MM.1S (cell line): ENCODE measurements around the gene ZMYM3.
"Not testable (repeated sequence)": the region's sequence is repeated elsewhere in the genome, so short reads cannot be mapped to it uniquely, and the experiment has no call there.

Experiments
- DNase-seq: peaks from one replicate; pipeline ENCODE4 v3.0.0-alpha.2; 2015
- H2AFZ ChIP-seq: fragments of 300-600 bp; sonication (generic); 2 replicates; pipeline ENCODE4 v1.6.0; 2016; ENCODE audit warnings: antibody characterized with exemption, low read length
- H3F3A ChIP-seq: fragments of 300-600 bp; sonication (generic); 2 replicates; pipeline ENCODE4 v1.6.1; 2016; ENCODE audit warnings: mild to moderate bottlenecking, antibody characterized with exemption, low read length, moderate library complexity, mixed read lengths; ENCODE audit not compliant: insufficient read depth
- H3K27ac ChIP-seq: fragments of 300-600 bp; sonication (generic); 2 replicates; pipeline ENCODE4 v1.5.1; 2016; ENCODE audit warnings: mild to moderate bottlenecking, low read length
- H3K27me3 ChIP-seq: fragments of 300-600 bp; sonication (generic); replicated peaks from 2 replicates; pipeline ENCODE4 v1.6.0; 2016; ENCODE audit warnings: low read length; ENCODE audit not compliant: insufficient read depth
- H3K36me3 ChIP-seq: fragments of 300-600 bp; sonication (generic); replicated peaks from 2 replicates; pipeline ENCODE4 v1.6.1; 2016; ENCODE audit warnings: mild to moderate bottlenecking, low read length, mixed read lengths; ENCODE audit not compliant: insufficient read depth
- H3K4me1 ChIP-seq: fragments of 300-600 bp; sonication (generic); 2 replicates; pipeline ENCODE4 v1.6.1; 2016; ENCODE audit warnings: low read length, mixed read lengths
- H3K4me2 ChIP-seq: fragments of 300-600 bp; sonication (generic); 2 replicates; pipeline ENCODE4 v1.6.0; 2016; ENCODE audit warnings: low read depth, low read length
- H3K4me3 ChIP-seq: fragments of 300-600 bp; sonication (generic); 2 replicates; pipeline ENCODE4 v1.5.1; 2016; ENCODE audit warnings: low read length, mixed read lengths
- H3K79me2 ChIP-seq: fragments of 300-600 bp; sonication (generic); 2 replicates; pipeline ENCODE4 v1.6.1; 2016; ENCODE audit warnings: mixed run types, low read length, mixed read lengths
- H3K9ac ChIP-seq: fragments of 300-600 bp; sonication (generic); 2 replicates; pipeline ENCODE4 v1.6.1; 2016; ENCODE audit warnings: low read length, mixed read lengths
- H3K9me2 ChIP-seq: fragments of 300-600 bp; sonication (generic); replicated peaks from 2 replicates; pipeline ENCODE4 v1.6.1; 2016; ENCODE audit warnings: mild to moderate bottlenecking, low read length, mixed read lengths; ENCODE audit not compliant: insufficient read depth
- H3K9me3 ChIP-seq: fragments of 300-600 bp; sonication (generic); replicated peaks from 2 replicates; pipeline ENCODE4 v1.6.1; 2016; ENCODE audit warnings: mild to moderate bottlenecking, low read length, mixed read lengths; ENCODE audit not compliant: insufficient read depth
- H4K20me1 ChIP-seq: fragments of 300-600 bp; sonication (generic); 2 replicates; pipeline ENCODE4 v1.6.1; 2016; ENCODE audit warnings: mild to moderate bottlenecking, low read length, moderate library complexity, mixed read lengths; ENCODE audit not compliant: insufficient read depth
- CTCF ChIP-seq: fragments of 300-600 bp; sonication (generic); IDR thresholded peaks from 2 replicates; pipeline ENCODE4 v1.5.1; 2016; ENCODE audit warnings: antibody characterized with exemption, low read length, mixed read lengths
- EZH2 ChIP-seq: fragments of 300-600 bp; sonication (generic); optimal IDR thresholded peaks from 2 replicates; pipeline ENCODE3; 2017; ENCODE audit warnings: low read depth, mild to moderate bottlenecking, antibody characterized with exemption, low read length, mixed read lengths
- EZH2phosphoT487 ChIP-seq: fragments of 300-600 bp; sonication (generic); IDR thresholded peaks from 2 replicates; pipeline ENCODE4 v1.6.1; 2018; ENCODE audit warnings: antibody characterized with exemption, low read length

The ZMYM3 gene

GRCh38 chrX:71300064-71300463, 46.1 kb upstream of the ZMYM3 start:
- not testable (repeated sequence) for H3K79me2 ChIP-seq, H3K4me2 ChIP-seq, H3K9me3 ChIP-seq, H3K27me3 ChIP-seq, H2AFZ ChIP-seq, H3F3A ChIP-seq, H3K9ac ChIP-seq, H3K36me3 ChIP-seq, DNase-seq, H3K9me2 ChIP-seq, H4K20me1 ChIP-seq, H3K4me3 ChIP-seq, H3K27ac ChIP-seq, H3K4me1 ChIP-seq

GRCh38 chrX:71298119-71298518, 44.2 kb upstream of the ZMYM3 start:
- no peak for DNase-seq
- H2AFZ ChIP-seq, result no peak overlapping the region
- no peaks in the 10 kb centered on the region for H3K9me2 ChIP-seq
- TF ChIP-seq EZH2phosphoT487, result no peak
- TF ChIP-seq EZH2, result no peak
- TF ChIP-seq CTCF, result no peak
- no peak overlapping the region for H3K9ac ChIP-seq
- no peak overlapping the region for H3K4me3 ChIP-seq
- no peaks in the 10 kb centered on the region for H3K9me3 ChIP-seq
- no peak overlapping the region for H3K4me2 ChIP-seq
- peaks cover 6% of the 10 kb centered on the region; the same call in 1 of the 2 replicates for H3K36me3 ChIP-seq
- H4K20me1 ChIP-seq, result no peaks in the 10 kb centered on the region
- no peak overlapping the region for H3K27ac ChIP-seq
- H3K27me3 ChIP-seq, result no peaks in the 10 kb centered on the region
- H3K4me1 ChIP-seq, result no peaks in the 10 kb centered on the region
- H3K79me2 ChIP-seq, result peaks cover 6% of the 10 kb centered on the region; the same call in 1 of the 2 replicates
- H3F3A ChIP-seq, result peaks cover 4% of the 10 kb centered on the region; the same call in 1 of the 2 replicates

- no peak overlapping the region for H3K4me2 ChIP-seq
- TF ChIP-seq EZH2 (no peak), EZH2phosphoT487 (no peak), CTCF (no peak)
- no peaks in the 10 kb centered on the region for H3K27me3 ChIP-seq
- no peak for DNase-seq
- H3K4me1 ChIP-seq, result no peaks in the 10 kb centered on the region
- H3K9me2 ChIP-seq, result no peaks in the 10 kb centered on the region
- H3K9ac ChIP-seq, result no peak overlapping the region
- no peaks in the 10 kb centered on the region for H3K9me3 ChIP-seq
- no peaks in the 10 kb centered on the region for H4K20me1 ChIP-seq
- H3K36me3 ChIP-seq, result peaks cover 6% of the 10 kb centered on the region; the same call in 1 of the 2 replicates
- peaks cover 16% of the 10 kb centered on the region; the same call in 1 of the 2 replicates for H3K79me2 ChIP-seq
- H2AFZ ChIP-seq, result no peak overlapping the region
- peaks cover 4% of the 10 kb centered on the region; the same call in 1 of the 2 replicates for H3F3A ChIP-seq
- no peak overlapping the region for H3K27ac ChIP-seq
- no peak overlapping the region for H3K4me3 ChIP-seq
Observed at GRCh38 chrX:71296806-71297205, 42.9 kb upstream of the ZMYM3 start.

GRCh38 chrX:71292669-71293365, 38.9 kb upstream of the ZMYM3 start:
- H3K79me2 ChIP-seq, result peaks cover 51% of the 10 kb centered on the region
- no peaks in the 10 kb centered on the region for H3F3A ChIP-seq
- peaks cover 3% of the 10 kb centered on the region; the same call in 1 of the 2 replicates for H3K36me3 ChIP-seq
- H3K4me1 ChIP-seq, result no peaks in the 10 kb centered on the region
- H2AFZ ChIP-seq, result no peak overlapping the region
- H3K27me3 ChIP-seq, result no peaks in the 10 kb centered on the region
- H4K20me1 ChIP-seq, result no peaks in the 10 kb centered on the region
- no peak overlapping the region for H3K4me2 ChIP-seq
- no peak overlapping the region for H3K9ac ChIP-seq
- no peak overlapping the region for H3K4me3 ChIP-seq
- H3K27ac ChIP-seq, result no peak overlapping the region
- no peaks in the 10 kb centered on the region for H3K9me2 ChIP-seq
- TF ChIP-seq CTCF, result no peak
- no peak for TF ChIP-seq EZH2
- DNase-seq, result no peak
- H3K9me3 ChIP-seq, result no peaks in the 10 kb centered on the region
